DND-41 (cell line): ENCODE results near the gene DLGAP1.

ENCODE experiments used
- EZH2 ChIP-seq: IDR thresholded peaks from 3 replicates; pipeline ENCODE4 v1.6.1; 2012; ENCODE audit warnings: borderline replicate concordance, low read depth, mild to moderate bottlenecking, moderate library complexity, low read length, inconsistent platforms; ENCODE audit not compliant: severe bottlenecking
- TF ChIP-seq, protein P1 (sequence below): IDR thresholded peaks from 2 replicates; pipeline ENCODE4 v1.5.1; 2012; ENCODE audit warnings: borderline replicate concordance, low read length, moderate library complexity, mild to moderate bottlenecking; ENCODE audit not compliant: poor library complexity, severe bottlenecking; ENCODE audit errors: extremely low read depth

- TF ChIP-seq, protein P1, sequence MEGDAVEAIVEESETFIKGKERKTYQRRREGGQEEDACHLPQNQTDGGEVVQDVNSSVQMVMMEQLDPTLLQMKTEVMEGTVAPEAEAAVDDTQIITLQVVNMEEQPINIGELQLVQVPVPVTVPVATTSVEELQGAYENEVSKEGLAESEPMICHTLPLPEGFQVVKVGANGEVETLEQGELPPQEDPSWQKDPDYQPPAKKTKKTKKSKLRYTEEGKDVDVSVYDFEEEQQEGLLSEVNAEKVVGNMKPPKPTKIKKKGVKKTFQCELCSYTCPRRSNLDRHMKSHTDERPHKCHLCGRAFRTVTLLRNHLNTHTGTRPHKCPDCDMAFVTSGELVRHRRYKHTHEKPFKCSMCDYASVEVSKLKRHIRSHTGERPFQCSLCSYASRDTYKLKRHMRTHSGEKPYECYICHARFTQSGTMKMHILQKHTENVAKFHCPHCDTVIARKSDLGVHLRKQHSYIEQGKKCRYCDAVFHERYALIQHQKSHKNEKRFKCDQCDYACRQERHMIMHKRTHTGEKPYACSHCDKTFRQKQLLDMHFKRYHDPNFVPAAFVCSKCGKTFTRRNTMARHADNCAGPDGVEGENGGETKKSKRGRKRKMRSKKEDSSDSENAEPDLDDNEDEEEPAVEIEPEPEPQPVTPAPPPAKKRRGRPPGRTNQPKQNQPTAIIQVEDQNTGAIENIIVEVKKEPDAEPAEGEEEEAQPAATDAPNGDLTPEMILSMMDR: no peak
- TF ChIP-seq EZH2: no peak
These were observed 615.5 kb downstream of the DLGAP1 start for GRCh38 chr18:3839581-3839981.
